Mesenchymal stem cell (in vitro differentiated cells and primary cell): ENCODE results near the gene GALNT10.

Source experiments
- DNase-seq: peaks from one replicate; pipeline ENCODE4 v3.0.0-alpha.2; 2013
- H2AFZ ChIP-seq: one replicate; pipeline ENCODE4 v1.6.1; 2013; ENCODE audit warnings: low read depth, mild to moderate bottlenecking, control low read depth, inconsistent platforms, low read length, moderate library complexity
- H2AK5ac ChIP-seq: 2 replicates; pipeline ENCODE4 v1.6.1; 2013; ENCODE audit warnings: low read length, moderate library complexity, mild to moderate bottlenecking, inconsistent platforms; ENCODE audit not compliant: severe bottlenecking
- H2BK120ac ChIP-seq: one replicate; pipeline ENCODE4 v1.6.1; 2013; ENCODE audit warnings: low read depth, mild to moderate bottlenecking, inconsistent platforms, low read length, moderate library complexity
- H2BK12ac ChIP-seq, 2 experiments: one replicate each; pipeline ENCODE4 v1.6.1; 2013; ENCODE audit warnings: inconsistent platforms in 2 of 2, low read length in 2 of 2, mild to moderate bottlenecking in 2 of 2, moderate library complexity in 2 of 2, control low read depth in 1 of 2
- H2BK15ac ChIP-seq: one replicate; pipeline ENCODE4 v1.6.1; 2013; ENCODE audit warnings: mild to moderate bottlenecking, low read depth, inconsistent platforms; ENCODE audit not compliant: poor library complexity, severe bottlenecking
- H2BK5ac ChIP-seq: 2 replicates; pipeline ENCODE4 v1.6.1; 2013; ENCODE audit warnings: low read depth, mild to moderate bottlenecking, low read length, control low read depth, inconsistent platforms; ENCODE audit not compliant: poor library complexity, severe bottlenecking
- H3K14ac ChIP-seq, 2 experiments: one replicate each; pipeline ENCODE4 v1.6.1; 2013; ENCODE audit warnings: inconsistent platforms in 2 of 2, low read length in 2 of 2, control low read depth in 1 of 2, mild to moderate bottlenecking in 1 of 2, moderate library complexity in 1 of 2
- H3K18ac ChIP-seq, 2 experiments: one replicate each; pipeline ENCODE4 v1.6.1; 2013; ENCODE audit warnings: inconsistent platforms in 2 of 2, low read length in 2 of 2, control low read depth in 1 of 2, low read depth in 1 of 2, mild to moderate bottlenecking in 1 of 2
- H3K23ac ChIP-seq, 2 experiments: one replicate each; pipeline ENCODE4 v1.6.1; 2013; ENCODE audit warnings: inconsistent platforms in 2 of 2, low read length in 2 of 2, mild to moderate bottlenecking in 2 of 2, moderate library complexity in 2 of 2, control low read depth in 1 of 2
- H3K27ac ChIP-seq: 2 replicates; pipeline ENCODE4 v1.5.1; 2013; ENCODE audit warnings: mild to moderate bottlenecking, moderate library complexity, low read length, control low read depth, inconsistent platforms; ENCODE audit not compliant: poor library complexity, severe bottlenecking
- H3K27me3 ChIP-seq, 2 experiments: 2 replicates each; pipeline versions ENCODE4 v1.6.1 to v1.7.0; 2013; ENCODE audit warnings: low read length in 2 of 2, mild to moderate bottlenecking in 2 of 2, moderate library complexity in 2 of 2, control low read depth in 1 of 2, inconsistent platforms in 1 of 2; ENCODE audit not compliant: control insufficient read depth in 1 of 2, insufficient read depth in 1 of 2
- H3K36me3 ChIP-seq, 2 experiments: 2 replicates each; pipeline versions ENCODE4 v1.6.1 to v1.7.0; 2013; ENCODE audit warnings: low read length in 2 of 2, control low read depth in 1 of 2, inconsistent platforms in 1 of 2, low read depth in 1 of 2, mild to moderate bottlenecking in 1 of 2; ENCODE audit not compliant: insufficient read depth in 2 of 2, control insufficient read depth in 1 of 2
- H3K4ac ChIP-seq, 2 experiments: one replicate each; pipeline ENCODE4 v1.6.1; 2013; ENCODE audit warnings: inconsistent platforms in 2 of 2, low read length in 2 of 2, mild to moderate bottlenecking in 2 of 2, moderate library complexity in 2 of 2, control low read depth in 1 of 2, low read depth in 1 of 2
- H3K4me1 ChIP-seq: 2 replicates; pipeline ENCODE4 v1.6.1; 2013; ENCODE audit warnings: low read depth, low read length, control low read depth; ENCODE audit not compliant: control insufficient read depth, insufficient read depth
- H3K4me2 ChIP-seq: 2 replicates; pipeline ENCODE4 v1.6.1; 2013; ENCODE audit warnings: low read length, mild to moderate bottlenecking, inconsistent platforms; ENCODE audit not compliant: poor library complexity, severe bottlenecking
- H3K4me3 ChIP-seq, 2 experiments: 2 replicates each; pipeline versions ENCODE4 v1.5.1 to v1.7.0; 2013; ENCODE audit warnings: low read length in 2 of 2, mild to moderate bottlenecking in 2 of 2, control low read depth in 1 of 2, low read depth in 1 of 2; ENCODE audit not compliant: insufficient read depth in 1 of 2
- H3K79me1 ChIP-seq: replicated peaks from 2 replicates; pipeline ENCODE4 v1.6.1; 2013; ENCODE audit warnings: mild to moderate bottlenecking, control low read depth, low read length, inconsistent platforms; ENCODE audit not compliant: poor library complexity, severe bottlenecking
- H3K9ac ChIP-seq: 2 replicates; pipeline ENCODE4 v1.7.0; 2013; ENCODE audit warnings: mild to moderate bottlenecking, low read length, moderate library complexity
- H3K9me3 ChIP-seq: 2 replicates; pipeline ENCODE4 v1.7.0; 2013; ENCODE audit warnings: mild to moderate bottlenecking, low read length; ENCODE audit not compliant: control insufficient read depth
- H4K8ac ChIP-seq: one replicate; pipeline ENCODE4 v1.6.1; 2013; ENCODE audit warnings: inconsistent platforms, mild to moderate bottlenecking, low read length, moderate library complexity
- H4K91ac ChIP-seq: one replicate; pipeline ENCODE4 v1.6.1; 2013; ENCODE audit warnings: mild to moderate bottlenecking, low read length, inconsistent platforms
- WGBS: methylation state at CpG from one replicate; pipeline ENCODE4 v1.1.7; 2013; ENCODE audit warnings: mixed read lengths; 5-methylcytosine and 5-hydroxymethylcytosine counted together

The GALNT10 gene

GRCh38 chr5:154203798-154204578, 13.5 kb downstream of the GALNT10 start:
- Histone ChIP-seq H3K14ac (no peak overlapping the region), H2AK5ac (no peak overlapping the region), H3K27me3 (no peaks in the 10 kb centered on the region), H3K4me1 (peaks cover 9% of the 10 kb centered on the region), H3K36me3 (peaks cover 0 to 48% of the 10 kb centered on the region in 2 experiments), H2AFZ (no peak overlapping the region), H3K79me1 (peaks cover 68% of the 10 kb centered on the region), H3K4me3 (no peak overlapping the region), H3K4me2 (no peak overlapping the region), H3K27ac (no peak overlapping the region), H3K9me3 (no peaks in the 10 kb centered on the region), H2BK120ac (no peak overlapping the region), H2BK12ac (no peak overlapping the region), H3K23ac (no peak overlapping the region), H3K18ac (no peak overlapping the region), H2BK5ac (no peak overlapping the region), H4K8ac (no peak overlapping the region), H3K9ac (no peak overlapping the region), H2BK15ac (peak overlapping the region; percentile 31), H3K4ac (no peak overlapping the region), H4K91ac (peak overlapping the region; percentile 75)
- DNase-seq, result no peak
- 85% methylated on average over 4 of the region's 4 CpGs for WGBS

GRCh38 chr5:154205441-154206117, 15.0 kb downstream of the GALNT10 start:
- no peak overlapping the region for H2BK12ac ChIP-seq
- peak overlapping the region in 1 of 2 experiments; percentile 6 for H3K18ac ChIP-seq
- no peak overlapping the region for H2AK5ac ChIP-seq
- H3K14ac ChIP-seq, result no peak overlapping the region
- no peak overlapping the region for H4K91ac ChIP-seq
- H3K4me1 ChIP-seq, result peaks cover 3% of the 10 kb centered on the region
- H3K36me3 ChIP-seq, result peaks cover 0 to 44% of the 10 kb centered on the region in 2 experiments
- H3K79me1 ChIP-seq, result peaks cover 66% of the 10 kb centered on the region
- H3K4me2 ChIP-seq, result no peak overlapping the region
- no peak overlapping the region for H2BK15ac ChIP-seq
- no peak overlapping the region for H2BK120ac ChIP-seq
- no peak overlapping the region for H3K27ac ChIP-seq
- H3K27me3 ChIP-seq, result no peaks in the 10 kb centered on the region
- no peak overlapping the region for H3K4ac ChIP-seq
- H4K8ac ChIP-seq, result no peak overlapping the region
- WGBS, result 73% methylated on average over 5 of the region's 6 CpGs
- H3K9ac ChIP-seq, result no peak overlapping the region
- H2BK5ac ChIP-seq, result no peak overlapping the region
- H2AFZ ChIP-seq, result no peak overlapping the region
- no peaks in the 10 kb centered on the region for H3K9me3 ChIP-seq
- H3K23ac ChIP-seq, result no peak overlapping the region
- H3K4me3 ChIP-seq, result no peak overlapping the region
- peak; percentile 61 for DNase-seq

- Histone ChIP-seq H3K9ac (no peak overlapping the region), H2BK15ac (no peak overlapping the region), H3K18ac (peak overlapping the region in 1 of 2 experiments; percentile 49), H3K79me1 (peaks cover 66% of the 10 kb centered on the region), H3K4me3 (no peak overlapping the region), H2BK12ac (peak overlapping the region in 1 of 2 experiments; percentile 42), H3K4me2 (no peak overlapping the region), H4K8ac (no peak overlapping the region), H3K23ac (no peak overlapping the region), H2BK120ac (no peak overlapping the region), H4K91ac (no peak overlapping the region), H3K9me3 (no peaks in the 10 kb centered on the region), H3K27me3 (no peaks in the 10 kb centered on the region), H2AFZ (no peak overlapping the region), H3K4me1 (peaks cover 3% of the 10 kb centered on the region), H3K14ac (no peak overlapping the region), H3K36me3 (peaks cover 0 to 41% of the 10 kb centered on the region in 2 experiments), H3K4ac (no peak overlapping the region), H2BK5ac (no peak overlapping the region), H2AK5ac (no peak overlapping the region), H3K27ac (no peak overlapping the region)
- no peak for DNase-seq
- 91% methylated on average over 6 of the region's 6 CpGs for WGBS
Measured at GRCh38 chr5:154206311-154206710, 15.8 kb downstream of the GALNT10 start.

- Histone ChIP-seq H3K79me1 (peaks cover 60% of the 10 kb centered on the region), H2BK15ac (no peak overlapping the region), H2BK120ac (no peak overlapping the region), H3K4me2 (no peak overlapping the region), H3K4me3 (no peak overlapping the region), H2BK5ac (no peak overlapping the region), H3K4ac (peak overlapping the region in 1 of 2 experiments; percentile 44), H4K8ac (no peak overlapping the region), H3K27me3 (no peaks in the 10 kb centered on the region), H2AFZ (no peak overlapping the region), H3K9me3 (no peaks in the 10 kb centered on the region), H3K18ac (peak overlapping the region in 1 of 2 experiments; percentile 23), H3K27ac (no peak overlapping the region), H4K91ac (peak overlapping the region; percentile 58), H2AK5ac (no peak overlapping the region), H3K23ac (no peak overlapping the region), H3K4me1 (peaks cover 3% of the 10 kb centered on the region), H3K36me3 (peaks cover 0 to 40% of the 10 kb centered on the region in 2 experiments), H2BK12ac (peak overlapping the region in 1 of 2 experiments; percentile 37), H3K14ac (no peak overlapping the region), H3K9ac (no peak overlapping the region)
- no peak for DNase-seq
- 98% methylated on average over 4 of the region's 4 CpGs for WGBS
Measured at GRCh38 chr5:154207204-154207603, 16.7 kb downstream of the GALNT10 start.
